DOHH2 (cell line): ENCODE data around the gene FGFR1OP2.
"Not testable (repeated sequence)": the region's sequence is repeated elsewhere in the genome, so short reads cannot be mapped to it uniquely, and the experiment has no call there.

Experiments used
- H3F3A ChIP-seq: fragments of 200-600 bp; sonication (generic), shearing (Covaris generic); 2 replicates; pipeline ENCODE4 v1.6.0; 2016; ENCODE audit warnings: antibody characterized with exemption, mild to moderate bottlenecking; ENCODE audit not compliant: control insufficient read depth, insufficient read depth
- H3K27ac ChIP-seq: fragments of 200-600 bp; sonication (generic); 2 replicates; pipeline ENCODE4 v1.5.1; 2014; ENCODE audit warnings: low read depth, mild to moderate bottlenecking, low read length, moderate library complexity
- H3K27me3 ChIP-seq: fragments of 200-600 bp; sonication (generic); 2 replicates; pipeline ENCODE4 v1.6.1; 2014; ENCODE audit warnings: mild to moderate bottlenecking, low read length, mixed read lengths; ENCODE audit not compliant: control insufficient read depth
- H3K36me3 ChIP-seq: fragments of 200-600 bp; sonication (generic); 2 replicates; pipeline ENCODE4 v1.6.1; 2014; ENCODE audit warnings: mild to moderate bottlenecking, low read length, moderate library complexity, mixed read lengths; ENCODE audit not compliant: control insufficient read depth
- H3K4me1 ChIP-seq: fragments of 200-600 bp; sonication (generic); 2 replicates; pipeline ENCODE4 v1.6.1; 2014; ENCODE audit warnings: mild to moderate bottlenecking, low read length, mixed read lengths; ENCODE audit not compliant: control insufficient read depth
- H3K4me2 ChIP-seq: fragments of 200-600 bp; sonication (generic); 2 replicates; pipeline ENCODE4 v1.6.0; 2014; ENCODE audit warnings: mild to moderate bottlenecking, low read length, moderate library complexity
- H3K4me3 ChIP-seq: fragments of 200-600 bp; sonication (generic); 2 replicates; pipeline ENCODE4 v1.5.1; 2014; ENCODE audit warnings: mild to moderate bottlenecking, low read length, mixed read lengths
- H3K79me2 ChIP-seq: fragments of 200-600 bp; sonication (generic); 2 replicates; pipeline ENCODE4 v1.6.1; 2014; ENCODE audit warnings: mild to moderate bottlenecking, low read length, mixed read lengths; ENCODE audit not compliant: control insufficient read depth
- H3K9me2 ChIP-seq: fragments of 200-600 bp; sonication (generic); replicated peaks from 2 replicates; pipeline ENCODE4 v1.6.1; 2014; ENCODE audit warnings: mild to moderate bottlenecking, low read length, mixed read lengths; ENCODE audit not compliant: control insufficient read depth
- H3K9me3 ChIP-seq: fragments of 200-600 bp; sonication (generic); 2 replicates; pipeline ENCODE4 v1.6.1; 2014; ENCODE audit warnings: antibody characterized with exemption, low read length, mixed read lengths; ENCODE audit not compliant: control insufficient read depth, insufficient read depth
- H4K20me1 ChIP-seq: fragments of 200-600 bp; sonication (generic); 2 replicates; pipeline ENCODE4 v1.6.0; 2014; ENCODE audit warnings: low read depth, mild to moderate bottlenecking, antibody characterized with exemption, low read length, moderate library complexity; ENCODE audit not compliant: control insufficient read depth, insufficient read depth
- EZH2phosphoT487 ChIP-seq: fragments of 200-600 bp; sonication (generic); IDR thresholded peaks from 2 replicates; pipeline ENCODE4 v1.6.1; 2017; ENCODE audit warnings: borderline replicate concordance, mild to moderate bottlenecking, antibody characterized with exemption, low read length, moderate library complexity, mixed read lengths
- TF ChIP-seq, protein P1 (sequence below): fragments of 200-600 bp; sonication (generic); IDR thresholded peaks from one replicate; pipeline ENCODE4 v1.5.1; 2014; ENCODE audit warnings: antibody characterized with exemption, mild to moderate bottlenecking, low read depth, low read length; ENCODE audit not compliant: poor library complexity, severe bottlenecking

The FGFR1OP2 gene

GRCh38 chr12:26895672-26896071, 42.6 kb upstream of the FGFR1OP2 start:
- Histone ChIP-seq H3K79me2 (no peaks in the 10 kb centered on the region), H3K9me2 (no peaks in the 10 kb centered on the region), H3K4me2 (no peak overlapping the region), H4K20me1 (no peaks in the 10 kb centered on the region), H3K4me1 (no peaks in the 10 kb centered on the region), H3K27ac (no peak overlapping the region), H3F3A (no peaks in the 10 kb centered on the region), H3K36me3 (peaks cover 20% of the 10 kb centered on the region), H3K27me3 (no peaks in the 10 kb centered on the region), H3K9me3 (no peaks in the 10 kb centered on the region), H3K4me3 (no peak overlapping the region)
- TF ChIP-seq, protein P1, sequence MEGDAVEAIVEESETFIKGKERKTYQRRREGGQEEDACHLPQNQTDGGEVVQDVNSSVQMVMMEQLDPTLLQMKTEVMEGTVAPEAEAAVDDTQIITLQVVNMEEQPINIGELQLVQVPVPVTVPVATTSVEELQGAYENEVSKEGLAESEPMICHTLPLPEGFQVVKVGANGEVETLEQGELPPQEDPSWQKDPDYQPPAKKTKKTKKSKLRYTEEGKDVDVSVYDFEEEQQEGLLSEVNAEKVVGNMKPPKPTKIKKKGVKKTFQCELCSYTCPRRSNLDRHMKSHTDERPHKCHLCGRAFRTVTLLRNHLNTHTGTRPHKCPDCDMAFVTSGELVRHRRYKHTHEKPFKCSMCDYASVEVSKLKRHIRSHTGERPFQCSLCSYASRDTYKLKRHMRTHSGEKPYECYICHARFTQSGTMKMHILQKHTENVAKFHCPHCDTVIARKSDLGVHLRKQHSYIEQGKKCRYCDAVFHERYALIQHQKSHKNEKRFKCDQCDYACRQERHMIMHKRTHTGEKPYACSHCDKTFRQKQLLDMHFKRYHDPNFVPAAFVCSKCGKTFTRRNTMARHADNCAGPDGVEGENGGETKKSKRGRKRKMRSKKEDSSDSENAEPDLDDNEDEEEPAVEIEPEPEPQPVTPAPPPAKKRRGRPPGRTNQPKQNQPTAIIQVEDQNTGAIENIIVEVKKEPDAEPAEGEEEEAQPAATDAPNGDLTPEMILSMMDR = no peak
- TF ChIP-seq EZH2phosphoT487 = no peak

- no peaks in the 10 kb centered on the region for H3K9me2 ChIP-seq
- no peaks in the 10 kb centered on the region for H4K20me1 ChIP-seq
- no peaks in the 10 kb centered on the region for H3K79me2 ChIP-seq
- H3F3A ChIP-seq = no peaks in the 10 kb centered on the region
- no peaks in the 10 kb centered on the region for H3K27me3 ChIP-seq
- H3K9me3 ChIP-seq = no peaks in the 10 kb centered on the region
- TF ChIP-seq, protein P1 = no peak
- TF ChIP-seq EZH2phosphoT487 = no peak
- H3K27ac ChIP-seq = no peak overlapping the region
- no peaks in the 10 kb centered on the region for H3K4me1 ChIP-seq
- H3K4me2 ChIP-seq = no peak overlapping the region
- peaks cover 20% of the 10 kb centered on the region for H3K36me3 ChIP-seq
- no peak overlapping the region for H3K4me3 ChIP-seq
Measured at GRCh38 chr12:26896913-26897312, 41.4 kb upstream of the FGFR1OP2 start.

DNA sequence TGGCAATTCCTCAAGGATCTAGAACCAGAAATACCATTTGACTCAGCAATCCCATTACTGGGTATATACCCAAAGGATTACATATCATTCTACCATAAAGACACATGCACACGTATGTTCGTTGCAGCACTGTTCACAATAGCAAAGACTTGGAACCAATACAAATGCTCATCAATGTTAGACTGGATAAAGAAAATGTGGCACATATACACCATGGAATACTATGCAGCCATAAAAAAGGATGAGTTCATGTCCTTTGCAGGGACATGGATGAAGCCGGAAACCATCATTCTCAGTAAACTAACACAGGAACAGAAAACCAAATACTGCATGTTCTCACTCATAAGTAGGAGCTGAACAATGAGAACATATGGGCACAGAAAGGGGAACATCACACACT, 34.9 kb upstream of the FGFR1OP2 start:
- not testable (repeated sequence) for H4K20me1 ChIP-seq, H3K4me1 ChIP-seq, H3K4me2 ChIP-seq, H3K27me3 ChIP-seq, H3K79me2 ChIP-seq, H3K4me3 ChIP-seq, H3K27ac ChIP-seq, H3K9me2 ChIP-seq, H3K9me3 ChIP-seq, H3F3A ChIP-seq
- H3K36me3 ChIP-seq = peaks cover 72% of the 10 kb centered on the region

GRCh38 chr12:26906024-26906423, 32.2 kb upstream of the FGFR1OP2 start:
- Histone ChIP-seq H4K20me1 (no peaks in the 10 kb centered on the region), H3K9me3 (no peaks in the 10 kb centered on the region), H3K4me2 (no peak overlapping the region), H3K9me2 (no peaks in the 10 kb centered on the region), H3K4me3 (no peak overlapping the region), H3K4me1 (no peaks in the 10 kb centered on the region), H3F3A (peaks cover 9% of the 10 kb centered on the region; the same call in 1 of the 2 replicates), H3K27me3 (no peaks in the 10 kb centered on the region), H3K27ac (no peak overlapping the region), H3K36me3 (peaks cover 84% of the 10 kb centered on the region), H3K79me2 (no peaks in the 10 kb centered on the region)
- no peak for TF ChIP-seq EZH2phosphoT487
- TF ChIP-seq, protein P1 = no peak
